ENCODE measurements around the gene C1QTNF4.
"Not testable (repeated sequence)": the region's sequence is repeated elsewhere in the genome, so short reads cannot be mapped to it uniquely, and the experiment has no call there.

C1QTNF4 gene

GRCh38 chr11:47569646-47570045, 24.6 kb downstream of the C1QTNF4 start:
- Mint-ChIP-seq H3K27ac (no peak overlapping the region), H3K27me3 (no peaks in the 10 kb centered on the region)

GRCh38 chr11:47566149-47566698, 28.0 kb downstream of the C1QTNF4 start:
- Mint-ChIP-seq H3K27me3 (no peaks in the 10 kb centered on the region), H3K36me3 (ENCODE audit: low read depth) (peaks cover 30% of the 10 kb centered on the region), H3K4me1 (ENCODE audit: low read depth) (peaks cover 30% of the 10 kb centered on the region), H3K4me3 (peak overlapping the region; percentile 85), H3K9me3 (no peaks in the 10 kb centered on the region), H3K27ac (peak overlapping the region; percentile 87)
- intact Hi-C loops (cut with micrococcal nuclease): no loop called here

More at GRCh38 chr11:47569646-47570045, 24.6 kb downstream of the C1QTNF4 start:
- Mint-ChIP-seq H3K4me3 (no peak overlapping the region), H3K9me3 (no peaks in the 10 kb centered on the region), H3K36me3 (ENCODE audit: low read depth) (peaks cover 64% of the 10 kb centered on the region), H3K4me1 (ENCODE audit: low read depth) (peaks cover 31% of the 10 kb centered on the region)
- intact Hi-C loops (cut with micrococcal nuclease): no loop called here

DNA sequence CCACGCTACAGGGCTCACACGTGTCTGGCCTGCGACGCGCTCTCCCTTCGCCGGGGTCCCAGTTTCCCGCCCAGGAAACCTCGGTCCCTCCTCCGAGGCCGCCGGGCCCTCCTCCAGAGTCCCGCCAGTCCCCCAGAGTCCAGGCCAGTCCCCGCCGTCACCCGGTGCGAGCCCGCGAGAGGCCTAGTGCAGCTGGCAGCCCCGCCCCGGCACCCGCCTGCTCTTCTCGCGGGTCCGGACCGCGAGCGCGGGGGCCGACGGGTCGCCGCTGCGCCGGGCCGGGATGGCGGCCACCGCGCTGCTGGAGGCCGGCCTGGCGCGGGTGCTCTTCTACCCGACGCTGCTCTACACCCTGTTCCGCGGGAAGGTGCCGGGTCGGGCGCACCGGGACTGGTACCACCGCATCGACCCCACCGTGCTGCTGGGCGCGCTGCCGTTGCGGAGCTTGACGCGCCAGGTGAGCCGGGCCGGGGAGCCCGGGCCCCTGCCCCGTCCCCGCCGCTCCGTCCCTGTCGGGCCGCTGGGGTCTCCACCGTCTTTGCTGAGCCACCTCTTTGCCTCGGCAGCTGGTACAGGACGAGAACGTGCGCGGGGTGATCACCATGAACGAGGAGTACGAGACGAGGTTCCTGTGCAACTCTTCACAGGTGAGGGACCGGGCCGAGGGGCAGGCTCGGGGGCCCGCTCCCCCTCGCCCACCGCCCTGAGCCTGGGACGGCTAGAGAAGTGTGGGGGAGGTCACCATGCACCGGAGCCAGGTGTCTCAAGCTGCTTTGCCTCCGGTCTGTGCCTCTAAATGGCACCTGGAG, 28.7 kb downstream of the C1QTNF4 start, which contains the start of gene PTPMT1:
TSS of gene PTPMT1 (plus strand) at position 260 of the 809 bp plus-strand sequence. CDS start at position 284, 24 bp downstream.
- Mint-ChIP-seq H3K27me3 (no peaks in the 10 kb centered on the region), H3K27ac (peak within 1 kb of the TSS; percentile 87), H3K9me3 (no peaks in the 10 kb centered on the region), H3K4me1 (ENCODE audit: low read depth) (peaks cover 28% of the 10 kb centered on the region), H3K36me3 (ENCODE audit: low read depth) (peaks cover 24% of the 10 kb centered on the region), H3K4me3 (peak within 1 kb of the TSS; percentile 85)
- intact Hi-C loops (cut with micrococcal nuclease): no loop called here

- Mint-ChIP-seq H3K4me3 (peak overlapping the region; percentile 85), H3K27ac (peak overlapping the region; percentile 87), H3K4me1 (ENCODE audit: low read depth) (peaks cover 34% of the 10 kb centered on the region), H3K9me3 (no peaks in the 10 kb centered on the region), H3K27me3 (no peaks in the 10 kb centered on the region), H3K36me3 (ENCODE audit: low read depth) (peaks cover 19% of the 10 kb centered on the region)
- intact Hi-C loops (cut with micrococcal nuclease): no loop called here
These were observed 29.3 kb downstream of the C1QTNF4 start for GRCh38 chr11:47564933-47565339.

GRCh38 chr11:47564366-47564765, 29.8 kb downstream of the C1QTNF4 start:
- peak overlapping the region; percentile 23 for H3K4me3 Mint-ChIP-seq
- H3K27me3 Mint-ChIP-seq; H3K9me3 Mint-ChIP-seq; intact Hi-C loops (cut with micrococcal nuclease): not testable (repeated sequence)
- peak overlapping the region; percentile 87 for H3K27ac Mint-ChIP-seq
- peaks cover 13% of the 10 kb centered on the region for H3K36me3 Mint-ChIP-seq (ENCODE audit: low read depth)
- H3K4me1 Mint-ChIP-seq (ENCODE audit: low read depth): peaks cover 31% of the 10 kb centered on the region

DNA sequence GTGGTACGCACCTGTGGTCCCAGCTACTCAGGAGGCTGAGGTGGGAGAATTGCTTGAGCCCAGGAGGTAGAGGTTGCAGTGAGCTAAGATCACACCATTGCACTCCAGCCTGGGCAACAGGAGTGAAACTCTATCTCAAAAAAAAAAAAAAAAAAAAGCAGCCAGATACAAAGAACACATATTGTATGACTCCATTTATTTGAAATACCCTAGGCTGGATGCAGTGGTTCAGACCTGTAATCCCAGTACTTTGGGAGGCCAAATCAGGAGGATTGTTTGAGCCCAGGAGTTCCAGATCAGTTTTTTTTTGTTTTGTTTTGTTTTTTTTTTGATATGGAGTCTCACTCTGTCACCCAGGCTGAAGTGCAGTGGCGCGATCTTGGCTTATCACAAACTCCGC, 31.8 kb downstream of the C1QTNF4 start:
- H3K9me3 Mint-ChIP-seq; H3K4me3 Mint-ChIP-seq; H3K36me3 Mint-ChIP-seq (ENCODE audit: low read depth): not testable (repeated sequence)

GRCh38 chr11:47560426-47560825, 33.8 kb downstream of the C1QTNF4 start:
- intact Hi-C loops (cut with micrococcal nuclease): no loop called here
- H3K27ac Mint-ChIP-seq: no peak overlapping the region
- peaks cover 22% of the 10 kb centered on the region for H3K4me1 Mint-ChIP-seq (ENCODE audit: low read depth)
- H3K27me3 Mint-ChIP-seq: no peaks in the 10 kb centered on the region
- H3K4me3 Mint-ChIP-seq: no peak overlapping the region
- H3K36me3 Mint-ChIP-seq (ENCODE audit: low read depth): no peaks in the 10 kb centered on the region
- H3K9me3 Mint-ChIP-seq: no peaks in the 10 kb centered on the region

More for the DNA sequence above, 31.8 kb downstream of the C1QTNF4 start:
- H3K27ac Mint-ChIP-seq; intact Hi-C loops (cut with micrococcal nuclease); H3K27me3 Mint-ChIP-seq: not testable (repeated sequence)
- H3K4me1 Mint-ChIP-seq (ENCODE audit: low read depth): peaks cover 31% of the 10 kb centered on the region

GRCh38 chr11:47558695-47559094, 35.5 kb downstream of the C1QTNF4 start:
- intact Hi-C loops (cut with micrococcal nuclease): loop anchor here (10.0 kb wide), 1 partner anchor 56 kb away; no protein-coding TSS in a partner anchor

GRCh38 chr11:47557004-47557403, 37.2 kb downstream of the C1QTNF4 start:
- not testable (repeated sequence) for H3K27me3 Mint-ChIP-seq; H3K4me3 Mint-ChIP-seq; H3K9me3 Mint-ChIP-seq; H3K36me3 Mint-ChIP-seq (ENCODE audit: low read depth); H3K27ac Mint-ChIP-seq
- peaks cover 26% of the 10 kb centered on the region for H3K4me1 Mint-ChIP-seq (ENCODE audit: low read depth)
- intact Hi-C loops (cut with micrococcal nuclease): loop anchor here (10.0 kb wide), 1 partner anchor 58 kb away; no protein-coding TSS in a partner anchor

More at GRCh38 chr11:47558695-47559094, 35.5 kb downstream of the C1QTNF4 start:
- Mint-ChIP-seq H3K4me3 (no peak overlapping the region), H3K27ac (no peak overlapping the region), H3K9me3 (no peaks in the 10 kb centered on the region), H3K4me1 (ENCODE audit: low read depth) (peaks cover 19% of the 10 kb centered on the region), H3K36me3 (ENCODE audit: low read depth) (no peaks in the 10 kb centered on the region), H3K27me3 (no peaks in the 10 kb centered on the region)

GRCh38 chr11:47553406-47553743, 40.8 kb downstream of the C1QTNF4 start:
- peaks cover 34% of the 10 kb centered on the region for H3K36me3 Mint-ChIP-seq (ENCODE audit: low read depth)
- H3K27ac Mint-ChIP-seq: peak overlapping the region; percentile 99
- H3K27me3 Mint-ChIP-seq: no peaks in the 10 kb centered on the region
- intact Hi-C loops (cut with micrococcal nuclease): loop anchor here (2.0 to 10.0 kb wide), 3 partner anchors 36 to 61 kb away; no protein-coding TSS in a partner anchor
- peak overlapping the region; percentile 97 for H3K4me3 Mint-ChIP-seq
- peaks cover 40% of the 10 kb centered on the region for H3K4me1 Mint-ChIP-seq (ENCODE audit: low read depth)
- H3K9me3 Mint-ChIP-seq: no peaks in the 10 kb centered on the region

DNA sequence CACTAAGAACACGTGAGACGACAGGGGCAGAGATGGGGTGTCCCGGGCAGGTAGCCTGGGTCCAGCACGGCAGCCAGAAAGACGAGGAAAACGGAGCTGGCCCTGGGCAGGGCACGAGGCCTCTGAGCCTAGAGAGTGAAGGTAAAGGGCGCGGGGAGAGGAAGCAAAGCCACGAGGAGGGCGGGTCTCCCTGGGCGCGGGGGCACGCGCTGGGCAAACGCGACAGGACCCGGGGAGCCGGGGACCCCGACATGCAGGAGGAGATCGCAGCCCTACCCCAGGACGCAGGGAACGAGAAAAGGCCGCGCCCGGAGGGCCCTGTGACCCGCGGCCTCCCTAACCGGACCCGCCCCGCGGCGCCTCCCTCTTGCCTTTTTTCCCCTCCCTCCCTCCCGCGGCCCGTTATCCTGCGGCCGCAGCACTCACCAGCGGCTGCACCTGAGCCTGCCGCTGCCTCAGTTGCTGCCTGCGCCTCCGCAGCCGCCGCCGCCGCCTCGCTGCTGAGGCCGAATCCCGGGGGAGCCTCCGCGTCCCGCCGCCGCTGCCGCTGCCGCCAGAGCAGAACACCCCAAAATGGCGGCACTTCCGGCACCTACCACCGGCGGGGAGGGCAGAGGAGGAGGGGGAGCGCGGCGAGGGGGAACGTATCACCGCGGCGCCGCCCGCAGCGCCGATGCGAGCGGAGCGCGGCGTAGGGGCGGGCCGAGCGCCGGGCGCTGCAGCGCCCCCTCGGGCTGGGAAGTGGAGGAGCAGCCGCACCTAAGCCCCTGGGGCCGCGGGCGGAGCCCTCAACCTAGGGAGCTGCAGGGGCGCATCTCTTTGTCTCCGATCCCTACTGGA, 41.4 kb downstream of the C1QTNF4 start, which contains the start of gene CELF1:
TSS of gene CELF1 (minus strand) at position 567 of the 840 bp plus-strand sequence. CDS start 53,609 bp downstream, outside the sequence.
- intact Hi-C loops (cut with micrococcal nuclease): loop anchor here (2.0 to 10.0 kb wide), 3 partner anchors 35 to 62 kb away; no protein-coding TSS in a partner anchor
- Mint-ChIP-seq H3K27ac (peak within 1 kb of the TSS; percentile 99), H3K9me3 (no peaks in the 10 kb centered on the region), H3K36me3 (ENCODE audit: low read depth) (peaks cover 40% of the 10 kb centered on the region), H3K27me3 (no peaks in the 10 kb centered on the region), H3K4me1 (ENCODE audit: low read depth) (peaks cover 46% of the 10 kb centered on the region), H3K4me3 (peak within 1 kb of the TSS; percentile 97)

GRCh38 chr11:47552056-47552565, 42.1 kb downstream of the C1QTNF4 start:
- peak overlapping the region; percentile 99 for H3K27ac Mint-ChIP-seq
- H3K4me3 Mint-ChIP-seq: peak overlapping the region; percentile 97
- peaks cover 52% of the 10 kb centered on the region for H3K4me1 Mint-ChIP-seq (ENCODE audit: low read depth)
- peaks cover 44% of the 10 kb centered on the region for H3K36me3 Mint-ChIP-seq (ENCODE audit: low read depth)
- no peaks in the 10 kb centered on the region for H3K9me3 Mint-ChIP-seq
- intact Hi-C loops (cut with micrococcal nuclease): loop anchor here (2.0 to 10.0 kb wide), 3 partner anchors 35 to 63 kb away; no protein-coding TSS in a partner anchor
- H3K27me3 Mint-ChIP-seq: no peaks in the 10 kb centered on the region

GRCh38 chr11:47551086-47551485, 43.1 kb downstream of the C1QTNF4 start:
- Mint-ChIP-seq H3K36me3 (ENCODE audit: low read depth) (peaks cover 51% of the 10 kb centered on the region), H3K27ac (peak overlapping the region; percentile 99), H3K4me1 (ENCODE audit: low read depth) (peaks cover 56% of the 10 kb centered on the region), H3K9me3 (no peaks in the 10 kb centered on the region), H3K27me3 (no peaks in the 10 kb centered on the region), H3K4me3 (peak overlapping the region; percentile 97)
- intact Hi-C loops (cut with micrococcal nuclease): loop anchor here (5.0 to 10.0 kb wide), 2 partner anchors 34 to 64 kb away; no protein-coding TSS in a partner anchor
